Osteocyte (in vitro differentiated cells): ENCODE measurements around the gene TNFSF13. TPM values are rescaled to one million over a fixed set of nuclear protein-coding genes. Genes with fewer than 3 reads are reported as not detected.

Experiments used
- DNase-seq: peaks from one replicate; pipeline ENCODE4 v3.0.0; 2021; ENCODE audit warnings: mixed read lengths; ENCODE audit not compliant: unreplicated experiment; ENCODE audit errors: extremely low spot score
- H3K27ac Mint-ChIP-seq: one replicate; pipeline ENCODE4 v1.8.0; 2021; ENCODE audit warnings: mild to moderate bottlenecking, mixed read lengths; ENCODE audit not compliant: unreplicated experiment
- H3K27me3 Mint-ChIP-seq: one replicate; pipeline ENCODE4 v1.8.0; 2021; ENCODE audit warnings: mixed read lengths; ENCODE audit not compliant: unreplicated experiment
- H3K36me3 Mint-ChIP-seq: one replicate; pipeline ENCODE4 v1.8.0; 2021; ENCODE audit warnings: mixed read lengths; ENCODE audit not compliant: unreplicated experiment
- H3K4me1 Mint-ChIP-seq: one replicate; pipeline ENCODE4 v1.8.0; 2021; ENCODE audit warnings: mixed read lengths; ENCODE audit not compliant: unreplicated experiment
- H3K4me3 Mint-ChIP-seq: one replicate; pipeline ENCODE4 v1.8.0; 2021; ENCODE audit warnings: mild to moderate bottlenecking, moderate library complexity, mixed read lengths; ENCODE audit not compliant: unreplicated experiment
- H3K9me3 Mint-ChIP-seq: one replicate; pipeline ENCODE4 v1.8.0; 2021; ENCODE audit warnings: mixed read lengths; ENCODE audit not compliant: unreplicated experiment
- total RNA-seq: library from RNA; stranded (reverse); gene quantifications from 2 replicates; pipeline ENCODE4 v1.2.1, GENCODE V29; 2021
- TF ChIP-seq, protein P1 (sequence below): fragments of 200-600 bp; sonication (generic); IDR thresholded peaks from 2 replicates; pipeline ENCODE4 v1.5.0; 2021; ENCODE audit warnings: antibody characterized with exemption, mild to moderate bottlenecking, moderate library complexity

The TNFSF13 gene
- total RNA-seq, 1 donor from 2014 or later, result 1.5 TPM

DNA sequence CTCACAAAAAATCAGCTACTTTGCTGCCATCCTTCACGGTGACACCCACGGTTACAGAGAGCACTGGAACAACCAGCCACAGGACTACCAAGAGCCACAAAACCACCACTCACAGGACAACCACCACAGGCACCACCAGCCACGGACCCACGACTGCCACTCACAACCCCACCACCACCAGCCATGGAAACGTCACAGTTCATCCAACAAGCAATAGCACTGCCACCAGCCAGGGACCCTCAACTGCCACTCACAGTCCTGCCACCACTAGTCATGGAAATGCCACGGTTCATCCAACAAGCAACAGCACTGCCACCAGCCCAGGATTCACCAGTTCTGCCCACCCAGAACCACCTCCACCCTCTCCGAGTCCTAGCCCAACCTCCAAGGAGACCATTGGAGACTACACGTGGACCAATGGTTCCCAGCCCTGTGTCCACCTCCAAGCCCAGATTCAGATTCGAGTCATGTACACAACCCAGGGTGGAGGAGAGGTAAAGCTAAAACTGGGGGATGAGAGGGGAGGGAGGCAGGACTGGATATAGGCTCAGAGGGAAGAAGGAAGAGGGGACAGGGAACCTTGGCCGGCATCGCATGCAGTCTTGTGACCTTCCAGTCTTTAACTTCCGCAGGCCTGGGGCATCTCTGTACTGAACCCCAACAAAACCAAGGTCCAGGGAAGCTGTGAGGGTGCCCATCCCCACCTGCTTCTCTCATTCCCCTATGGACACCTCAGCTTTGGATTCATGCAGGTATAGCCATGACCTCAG lies 21.5 kb downstream of the TNFSF13 start:
- Mint-ChIP-seq H3K36me3 (peaks cover 36% of the 10 kb centered on the region), H3K27ac (peak overlapping the region; percentile 89), H3K4me3 (no peak overlapping the region), H3K9me3 (no peaks in the 10 kb centered on the region), H3K4me1 (peaks cover 62% of the 10 kb centered on the region), H3K27me3 (no peaks in the 10 kb centered on the region)
- TF ChIP-seq, protein P1, sequence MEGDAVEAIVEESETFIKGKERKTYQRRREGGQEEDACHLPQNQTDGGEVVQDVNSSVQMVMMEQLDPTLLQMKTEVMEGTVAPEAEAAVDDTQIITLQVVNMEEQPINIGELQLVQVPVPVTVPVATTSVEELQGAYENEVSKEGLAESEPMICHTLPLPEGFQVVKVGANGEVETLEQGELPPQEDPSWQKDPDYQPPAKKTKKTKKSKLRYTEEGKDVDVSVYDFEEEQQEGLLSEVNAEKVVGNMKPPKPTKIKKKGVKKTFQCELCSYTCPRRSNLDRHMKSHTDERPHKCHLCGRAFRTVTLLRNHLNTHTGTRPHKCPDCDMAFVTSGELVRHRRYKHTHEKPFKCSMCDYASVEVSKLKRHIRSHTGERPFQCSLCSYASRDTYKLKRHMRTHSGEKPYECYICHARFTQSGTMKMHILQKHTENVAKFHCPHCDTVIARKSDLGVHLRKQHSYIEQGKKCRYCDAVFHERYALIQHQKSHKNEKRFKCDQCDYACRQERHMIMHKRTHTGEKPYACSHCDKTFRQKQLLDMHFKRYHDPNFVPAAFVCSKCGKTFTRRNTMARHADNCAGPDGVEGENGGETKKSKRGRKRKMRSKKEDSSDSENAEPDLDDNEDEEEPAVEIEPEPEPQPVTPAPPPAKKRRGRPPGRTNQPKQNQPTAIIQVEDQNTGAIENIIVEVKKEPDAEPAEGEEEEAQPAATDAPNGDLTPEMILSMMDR, result no peak
- no peak for DNase-seq

DNA sequence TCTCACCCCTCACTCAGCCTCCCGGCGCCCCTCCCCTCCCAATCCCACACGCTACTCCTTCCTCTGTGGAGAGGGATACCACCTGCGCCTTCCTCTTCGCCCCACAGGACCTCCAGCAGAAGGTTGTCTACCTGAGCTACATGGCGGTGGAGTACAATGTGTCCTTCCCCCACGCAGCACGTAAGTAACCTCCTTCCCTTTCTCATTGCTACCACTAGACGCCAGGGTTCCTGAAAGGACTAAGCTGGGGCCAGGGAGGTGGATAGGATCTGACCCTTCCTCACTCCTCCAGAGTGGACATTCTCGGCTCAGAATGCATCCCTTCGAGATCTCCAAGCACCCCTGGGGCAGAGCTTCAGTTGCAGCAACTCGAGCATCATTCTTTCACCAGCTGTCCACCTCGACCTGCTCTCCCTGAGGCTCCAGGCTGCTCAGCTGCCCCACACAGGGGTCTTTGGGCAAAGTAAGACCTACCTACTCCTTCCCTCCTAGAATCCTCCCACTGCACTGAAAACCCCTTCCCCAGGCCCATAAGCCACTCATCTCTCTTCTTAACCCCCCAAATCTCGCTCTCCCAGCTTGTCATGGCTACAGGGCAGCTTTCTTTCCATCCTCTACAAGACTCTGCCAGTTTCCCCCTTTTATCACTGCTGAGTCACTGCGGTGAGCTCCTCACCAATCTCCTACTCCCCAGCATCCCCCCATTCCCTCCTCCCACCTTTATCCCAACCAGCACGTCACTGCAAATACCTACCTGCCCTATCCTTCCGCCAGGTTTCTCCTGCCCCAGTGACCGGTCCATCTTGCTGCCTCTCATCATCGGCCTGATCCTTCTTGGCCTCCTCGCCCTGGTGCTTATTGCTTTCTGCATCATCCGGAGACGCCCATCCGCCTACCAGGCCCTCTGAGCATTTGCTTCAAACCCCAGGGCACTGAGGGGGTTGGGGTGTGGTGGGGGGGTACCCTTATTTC lies 22.3 kb downstream of the TNFSF13 start:
- Mint-ChIP-seq H3K4me3 (no peak overlapping the region), H3K9me3 (no peaks in the 10 kb centered on the region), H3K27me3 (no peaks in the 10 kb centered on the region), H3K36me3 (peaks cover 30% of the 10 kb centered on the region), H3K4me1 (peaks cover 61% of the 10 kb centered on the region), H3K27ac (peak overlapping the region; percentile 89)
- TF ChIP-seq, protein P1, result no peak
- no peak for DNase-seq

DNA sequence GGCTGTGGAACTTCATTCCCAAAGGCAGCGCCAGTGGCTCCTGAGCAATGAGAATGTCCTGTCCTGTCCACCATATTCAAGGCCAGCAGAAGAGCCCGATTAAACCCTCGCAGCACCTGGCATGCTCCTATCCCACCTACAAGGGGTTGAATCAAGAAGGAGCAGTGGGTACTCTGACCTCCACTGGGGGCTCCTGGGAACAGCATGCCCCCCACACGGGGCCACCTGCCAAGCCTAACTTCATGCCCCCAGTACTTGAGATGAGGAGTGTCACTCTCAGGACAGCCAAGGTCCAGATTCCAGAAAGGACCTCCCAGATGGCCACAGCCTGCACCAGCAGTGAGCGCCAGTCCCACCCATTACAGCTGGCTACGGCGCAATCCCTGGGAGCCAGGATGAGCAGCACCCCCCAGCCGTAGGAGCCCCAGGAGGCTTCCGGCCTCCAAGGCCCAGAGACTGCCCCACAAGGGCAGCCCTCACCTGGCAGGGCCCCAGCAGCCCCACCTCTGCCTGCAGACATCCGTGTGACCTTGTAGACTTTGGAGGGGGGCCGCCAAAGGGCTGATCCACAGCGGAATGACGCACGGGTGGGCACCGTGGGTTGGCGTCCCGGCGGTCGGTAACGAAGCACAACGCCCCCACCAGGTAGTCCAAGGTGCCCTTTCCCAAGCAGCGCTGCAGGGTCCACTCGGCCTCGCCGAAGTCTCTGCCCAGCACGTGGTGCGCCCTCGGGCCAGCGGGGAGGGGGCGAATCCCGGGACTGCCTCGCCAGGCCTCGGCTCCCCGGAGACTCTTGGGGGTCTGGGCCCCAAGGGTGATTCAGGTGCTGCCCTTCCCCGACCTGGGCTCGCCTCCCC lies 24.1 kb downstream of the TNFSF13 start:
- no peak for DNase-seq
- peaks cover 58% of the 10 kb centered on the region for H3K4me1 Mint-ChIP-seq
- H3K27ac Mint-ChIP-seq, result peak overlapping the region; percentile 100
- no peaks in the 10 kb centered on the region for H3K27me3 Mint-ChIP-seq
- H3K9me3 Mint-ChIP-seq, result no peaks in the 10 kb centered on the region
- peak overlapping the region; percentile 96 for H3K4me3 Mint-ChIP-seq
- TF ChIP-seq, protein P1, result no peak
- H3K36me3 Mint-ChIP-seq, result peaks cover 16% of the 10 kb centered on the region

DNA sequence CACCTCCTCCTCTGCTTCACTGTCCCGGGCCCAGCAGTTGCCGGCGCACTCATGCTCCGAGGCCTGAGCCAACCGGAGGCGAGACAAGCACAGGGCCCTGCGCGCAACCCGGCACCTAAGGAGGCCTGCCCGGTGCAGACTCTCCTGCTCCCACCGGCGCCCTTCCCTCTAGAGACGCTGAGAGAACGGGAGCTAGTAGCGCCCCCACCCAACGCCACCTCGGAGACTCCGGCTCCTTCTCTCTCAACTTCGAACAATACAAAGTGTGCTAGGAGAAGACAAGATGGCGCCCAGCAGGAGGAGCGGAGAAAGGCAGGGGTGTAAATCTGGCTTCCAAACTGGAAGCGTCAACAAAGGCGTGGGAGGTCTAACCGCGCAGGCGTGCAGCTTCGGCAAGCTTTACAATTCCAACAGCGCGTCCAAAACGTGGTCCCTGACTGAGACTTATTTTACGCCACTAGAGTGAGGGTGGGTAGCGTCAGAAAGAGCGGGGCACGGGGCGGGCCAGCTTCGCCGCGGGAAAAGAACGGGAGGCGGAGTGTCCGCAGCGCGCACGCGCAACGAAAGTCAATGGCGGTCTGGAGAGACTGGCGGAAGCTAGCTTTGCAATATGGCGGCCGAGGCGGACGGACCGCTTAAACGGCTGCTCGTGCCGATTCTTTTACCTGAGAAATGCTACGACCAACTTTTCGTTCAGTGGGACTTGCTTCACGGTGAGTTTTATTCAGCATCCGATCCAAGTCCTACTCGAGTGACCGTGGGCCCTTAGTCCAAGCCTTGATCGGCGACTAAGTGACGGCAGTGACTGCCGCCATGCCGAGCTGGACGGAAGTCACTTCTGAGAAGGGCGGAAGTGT lies 24.9 kb downstream of the TNFSF13 start, which contains the start of gene MPDU1:
Gene MPDU1 (plus strand): TSS at position 600 of the 857 bp plus-strand sequence. CDS start 11 bp downstream, at position 611.
- Mint-ChIP-seq H3K27me3 (no peaks in the 10 kb centered on the region), H3K4me3 (peak within 1 kb of the TSS; percentile 96), H3K4me1 (peaks cover 58% of the 10 kb centered on the region), H3K36me3 (peaks cover 8% of the 10 kb centered on the region), H3K9me3 (no peaks in the 10 kb centered on the region), H3K27ac (peak within 1 kb of the TSS; percentile 100)
- TF ChIP-seq, protein P1, result no peak
- peak; percentile 99 for DNase-seq
